K562 (cell line): Measurements from ENCODE around the gene CYLD. TPM values are rescaled to one million over a fixed set of nuclear protein-coding genes. Genes with fewer than 3 reads are reported as not detected.

Experiments
- ATAC-seq: fragments of 200-7000 bp; cut with Tn5 transposase; 3 replicates; pipeline ENCODE4 v1.9.1; 2020; ENCODE audit warnings: moderate library complexity
- BruUV-seq: library from RNA; stranded (reverse); fragments of 400-500 nt; replicated peaks from 2 replicates; lab custom pipeline; 2021; lab: Mats Ljungman, UMichigan
- CTCF ChIA-PET: fragments of 300-600 bp; formaldehyde crosslinking; extraction: SDS; loops from one replicate; lab custom pipeline; 2021; ENCODE audit warnings: low intra/inter-chr PET ratio; lab: Yijun Ruan, JAX
- POLR2A ChIA-PET: fragments of 300-600, 350-650 bp; sonication (Branson Sonifier 250); formaldehyde crosslinking; extraction: SDS; loops from one replicate; lab custom pipeline; 2021; ENCODE audit warnings: antibody characterized with exemption, inconsistent platforms; lab: Yijun Ruan, JAX
- DNase-seq, 4 experiments: peaks; one replicate each; pipeline versions ENCODE4 v3.0.0 to v3.0.0-alpha.2; 2011 to 2018; ENCODE audit warnings: low spot score in 3 of 4, mixed read lengths in 3 of 4; ENCODE audit errors: extremely low read depth in 1 of 4
- FAIRE-seq: peaks from 2 replicates; lab custom pipeline; 2011; peaks lifted over from hg19 to GRCh38; lab: Jason Lieb, UNC
- H2AFZ ChIP-seq: 2 replicates; pipeline ENCODE4 v1.6.0; 2011; ENCODE audit warnings: low read depth, low read length, control low read depth, inconsistent platforms
- H3K27ac ChIP-seq: fragments of 200-600 bp; 3 replicates; pipeline ENCODE4 v1.8.0; 2011; ENCODE audit warnings: low read depth, mild to moderate bottlenecking, control low read depth, inconsistent platforms, low read length, moderate library complexity, mixed read lengths; ENCODE audit errors: extremely low read depth
- H3K27me3 ChIP-seq, 2 experiments: fragments of 300-600 bp in 1 of 2; 2 replicates in 1 of 2; 3 replicates in 1 of 2; pipeline versions ENCODE4 v1.6.0 to v1.8.0; 2011; ENCODE audit warnings: inconsistent platforms in 2 of 2, low read length in 2 of 2, mild to moderate bottlenecking in 1 of 2, mixed read lengths in 1 of 2, moderate library complexity in 1 of 2; ENCODE audit not compliant: control insufficient read depth in 2 of 2, insufficient read depth in 2 of 2
- H3K36me3 ChIP-seq: fragments of 300-600 bp; 3 replicates; pipeline ENCODE4 v1.8.0; 2011; ENCODE audit warnings: mild to moderate bottlenecking, low read length, inconsistent platforms; ENCODE audit not compliant: control insufficient read depth, insufficient read depth
- H3K4me1 ChIP-seq, 2 experiments: fragments of 200-600 bp in 1 of 2; replicated peaks in 1 of 2; 2 replicates in 1 of 2; 3 replicates in 1 of 2; pipeline versions ENCODE4 v1.5.1 to v1.8.0; 2011; ENCODE audit warnings: inconsistent platforms in 2 of 2, low read length in 2 of 2, mild to moderate bottlenecking in 1 of 2, mixed read lengths in 1 of 2, moderate library complexity in 1 of 2; ENCODE audit not compliant: control insufficient read depth in 2 of 2, insufficient read depth in 2 of 2
- H3K4me2 ChIP-seq: 2 replicates; pipeline ENCODE4 v1.6.1; 2011; ENCODE audit warnings: low read length, control low read depth, inconsistent platforms, mixed read lengths; ENCODE audit not compliant: insufficient read depth
- H3K4me3 ChIP-seq: fragments of 200-600 bp; sonication (generic), shearing (Covaris generic); 2 replicates; pipeline ENCODE4 v1.5.1; 2016; ENCODE audit warnings: control low read depth, inconsistent platforms
- H3K79me2 ChIP-seq: fragments of 200-600 bp; 3 replicates; pipeline ENCODE4 v1.8.0; 2011; ENCODE audit warnings: low read length, inconsistent platforms; ENCODE audit not compliant: control insufficient read depth, insufficient read depth
- H3K9ac ChIP-seq, 2 experiments: 2 replicates each; pipeline versions ENCODE4 v1.6.0 to v1.6.1; 2011; ENCODE audit warnings: low read depth in 2 of 2, low read length in 2 of 2, control low read depth in 1 of 2, inconsistent platforms in 1 of 2, mild to moderate bottlenecking in 1 of 2, mixed read lengths in 1 of 2; ENCODE audit not compliant: insufficient read depth in 1 of 2
- H3K9me1 ChIP-seq: one replicate; pipeline ENCODE4 v1.6.0; 2011; ENCODE audit warnings: inconsistent platforms, mild to moderate bottlenecking, low read length, moderate library complexity; ENCODE audit not compliant: control insufficient read depth, insufficient read depth
- H3K9me3 ChIP-seq: replicated peaks from 2 replicates; pipeline ENCODE4 v1.5.1; 2011; ENCODE audit warnings: low read depth, low read length, inconsistent platforms; ENCODE audit not compliant: control insufficient read depth, insufficient read depth
- H4K20me1 ChIP-seq: replicated peaks from 2 replicates; pipeline ENCODE4 v1.6.1; 2011; ENCODE audit warnings: low read length, inconsistent platforms, mixed read lengths; ENCODE audit not compliant: control insufficient read depth, insufficient read depth
- ASH1L ChIP-seq: fragments of 450-650 bp; IDR thresholded peaks from 2 replicates; pipeline ENCODE4 v1.6.1; 2018; ENCODE audit warnings: borderline replicate concordance, mild to moderate bottlenecking, low read depth; ENCODE audit not compliant: partially characterized antibody
- ERF ChIP-seq: fragments of 450-650 bp; formaldehyde crosslinking; IDR thresholded peaks from 2 replicates; pipeline ENCODE4 v1.4.0; 2020; ENCODE audit warnings: mild to moderate bottlenecking, mixed read lengths
- FOXJ3 ChIP-seq: sonication (generic); formaldehyde crosslinking; IDR thresholded peaks from 2 replicates; pipeline ENCODE4 v1.4.0; 2020; ENCODE audit warnings: mild to moderate bottlenecking, missing genetic modification reagents
- HDAC8 ChIP-seq: fragments of 450-650 bp; IDR thresholded peaks from 2 replicates; pipeline ENCODE4 v1.6.1; 2016; ENCODE audit warnings: mild to moderate bottlenecking, missing genetic modification characterization, moderate library complexity, missing compliant biosample characterization
- HMG20B ChIP-seq: fragments of 250-450 bp; sonication (Bioruptor Pico); IDR thresholded peaks from 2 replicates; pipeline ENCODE4 v1.5.0; 2021; ENCODE audit warnings: mild to moderate bottlenecking
- MYC ChIP-seq, 2 experiments: fragments of 250-450 bp in 1 of 2; sonication (Bioruptor Pico) in 1 of 2; IDR thresholded peaks; 2 replicates each; pipeline versions ENCODE4 v1.5.1 to v1.6.1; 2012 to 2021; ENCODE audit warnings: low read depth in 2 of 2, borderline replicate concordance in 1 of 2, improper control_type of control experiment in 1 of 2, low read length in 1 of 2, mild to moderate bottlenecking in 1 of 2, moderate library complexity in 1 of 2
- MYNN ChIP-seq, 2 experiments: sonication (generic); formaldehyde crosslinking in 1 of 2; IDR thresholded peaks; 2 replicates each; pipeline versions ENCODE4 v1.5.0 to v1.6.1; 2016 to 2020; ENCODE audit warnings: antibody characterized with exemption in 1 of 2, missing genetic modification reagents in 1 of 2
- PHF20 ChIP-seq: fragments of 450-650 bp; IDR thresholded peaks from 2 replicates; pipeline ENCODE4 v1.6.1; 2018; ENCODE audit not compliant: partially characterized antibody
- POLR2A ChIP-seq: fragments of 450-650 bp; conservative IDR thresholded peaks from 2 replicates; pipeline ENCODE4 v1.6.1; 2016
- SIN3A ChIP-seq, 2 experiments: fragments of 150-350 bp in 1 of 2; IDR thresholded peaks; 2 replicates each; pipeline ENCODE4 v1.6.1; 2011 to 2016; ENCODE audit warnings: borderline replicate concordance in 2 of 2, low read depth in 2 of 2, low read length in 2 of 2, mild to moderate bottlenecking in 2 of 2, moderate library complexity in 2 of 2; ENCODE audit not compliant: control insufficient read depth in 1 of 2
- SOX6 ChIP-seq: fragments of 450-650 bp; IDR thresholded peaks from 2 replicates; pipeline ENCODE4 v1.6.1; 2014; ENCODE audit warnings: mild to moderate bottlenecking
- TRIM28 ChIP-seq: fragments of 450-650 bp; IDR thresholded peaks from 2 replicates; pipeline ENCODE4 v1.6.1; 2017
- U2AF2 ChIP-seq: fragments of 200-400 bp; formaldehyde crosslinking; optimal IDR thresholded peaks from 2 replicates; pipeline ENCODE3; 2017; ENCODE audit warnings: low read depth, mild to moderate bottlenecking, low read length
- ZNF311 ChIP-seq: fragments of 250-450 bp; sonication (Bioruptor Pico); IDR thresholded peaks from 2 replicates; pipeline ENCODE4 v1.4.0; 2020; ENCODE audit warnings: mild to moderate bottlenecking, moderate library complexity
- ZNF644 ChIP-seq: fragments of 200-800 bp; sonication (Bioruptor generic); IDR thresholded peaks from 2 replicates; pipeline ENCODE4 v1.6.1; 2016; ENCODE audit warnings: low read depth, missing genetic modification characterization, missing compliant biosample characterization
- ZNF717 ChIP-seq: fragments of 250-450 bp; sonication (Bioruptor Pico); IDR thresholded peaks from 2 replicates; pipeline ENCODE4 v1.5.0; 2021
- ZNF764 ChIP-seq: fragments of 250-450 bp; sonication (Bioruptor Pico); IDR thresholded peaks from 2 replicates; pipeline ENCODE4 v1.4.0; 2020; ENCODE audit warnings: low read depth, mild to moderate bottlenecking, moderate library complexity
- WGBS: fragments of 100-300 bp; shearing (Covaris generic); methylation state at CpG from one replicate; pipeline ENCODE4 v1.1.6; 2016; ENCODE audit warnings: low coverage, mixed read lengths; ENCODE audit not compliant: insufficient coverage; ENCODE audit errors: missing lambda C conversion rate; 5-methylcytosine and 5-hydroxymethylcytosine counted together
- in situ Hi-C: fragments of 300-500 bp; cut with MboI; formaldehyde crosslinking; loops from 4 replicates; pipeline ENCODE4 v1.15.0; 2018; ENCODE audit warnings: inconsistent platforms, mixed read lengths
- intact Hi-C: fragments of 100-400 bp; cut with micrococcal nuclease; formaldehyde crosslinking; loops from 2 replicates; pipeline ENCODE4 v1.14.2; 2022
- polyA plus RNA-seq, 8 experiments: library from polyadenylated mRNA; depleted of rRNA in 4 of 8; stranded (reverse) in 5 of 8; unstranded in 3 of 8; fragments of >200 nt; fragmentation: Nextera tagmentation in 2 of 8; fragmentation: Illumina TruSeq in 1 of 8; extraction: Ambion mirVana in 2 of 8; extraction: Trizol in 1 of 8; gene quantifications; 2 replicates each; pipeline versions ENCODE4 v1.2.1 to v1.2.3, GENCODE V29; 2011 to 2014; ENCODE audit warnings: inconsistent platforms in 1 of 8, missing spikeins in 1 of 8
- total RNA-seq, 7 experiments: library from RNA; depleted of rRNA in 6 of 7; stranded (reverse); fragments of >200 nt in 6 of 7; fragmentation: Illumina TruSeq in 2 of 7; extraction: Trizol in 2 of 7; gene quantifications; 2 replicates each; pipeline versions ENCODE4 v1.2.1 to v1.2.3, GENCODE V29; 2011 to 2021; ENCODE audit warnings: low replicate concordance in 1 of 7
- TF ChIP-seq, protein P1 (sequence below): fragments of 450-650 bp; IDR thresholded peaks from 2 replicates; pipeline ENCODE4 v1.6.1; 2016; ENCODE audit warnings: missing biosample characterization, missing genetic modification characterization
- TF ChIP-seq, protein P2 (sequence below): fragments of 450-650 bp; IDR thresholded peaks from 2 replicates; pipeline ENCODE4 v1.6.1; 2017; ENCODE audit warnings: antibody characterized with exemption
- TF ChIP-seq, protein P3 (sequence below): fragments of 450-650 bp; IDR thresholded peaks from one replicate; pipeline ENCODE4 v1.6.1; 2018; ENCODE audit warnings: mild to moderate bottlenecking, moderate library complexity; ENCODE audit not compliant: partially characterized antibody

CYLD gene
- total and polyA plus RNA-seq, 9 of the 15 experiments (the other 6 are each of a cell fraction or from before 2014, with no cell fraction given) = 3.4 to 7.4 (median 5.3) TPM

DNA sequence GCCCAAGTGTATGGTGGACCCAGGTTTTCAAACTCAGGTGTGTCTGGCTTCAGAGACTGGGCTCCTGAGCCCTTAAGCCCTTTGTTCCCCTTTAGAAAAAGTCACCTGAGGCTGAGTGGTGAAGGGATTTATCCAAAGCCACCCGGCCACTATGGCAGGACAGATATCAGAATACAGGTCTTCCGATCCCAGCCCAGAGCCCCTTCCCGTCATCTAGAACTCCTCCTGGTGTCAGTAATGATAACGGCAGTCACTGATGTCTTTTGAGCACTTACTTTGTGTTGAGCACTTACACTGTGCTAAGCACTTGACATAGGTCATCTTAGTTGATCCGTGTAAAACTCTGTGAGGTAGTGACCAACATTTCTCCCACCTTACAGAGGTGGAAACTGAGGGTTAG is 31.9 kb upstream of the CYLD start (continued):
- TF ChIP-seq, protein P1, sequence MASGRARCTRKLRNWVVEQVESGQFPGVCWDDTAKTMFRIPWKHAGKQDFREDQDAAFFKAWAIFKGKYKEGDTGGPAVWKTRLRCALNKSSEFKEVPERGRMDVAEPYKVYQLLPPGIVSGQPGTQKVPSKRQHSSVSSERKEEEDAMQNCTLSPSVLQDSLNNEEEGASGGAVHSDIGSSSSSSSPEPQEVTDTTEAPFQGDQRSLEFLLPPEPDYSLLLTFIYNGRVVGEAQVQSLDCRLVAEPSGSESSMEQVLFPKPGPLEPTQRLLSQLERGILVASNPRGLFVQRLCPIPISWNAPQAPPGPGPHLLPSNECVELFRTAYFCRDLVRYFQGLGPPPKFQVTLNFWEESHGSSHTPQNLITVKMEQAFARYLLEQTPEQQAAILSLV = no peak
- TF ChIP-seq PHF20 = no peak
- no peak for TF ChIP-seq FOXJ3 (CRISPR knock-in tag)
- TF ChIP-seq HMG20B = no peak
- TF ChIP-seq ZNF644 = no peak
- no peak for TF ChIP-seq TRIM28

DNA sequence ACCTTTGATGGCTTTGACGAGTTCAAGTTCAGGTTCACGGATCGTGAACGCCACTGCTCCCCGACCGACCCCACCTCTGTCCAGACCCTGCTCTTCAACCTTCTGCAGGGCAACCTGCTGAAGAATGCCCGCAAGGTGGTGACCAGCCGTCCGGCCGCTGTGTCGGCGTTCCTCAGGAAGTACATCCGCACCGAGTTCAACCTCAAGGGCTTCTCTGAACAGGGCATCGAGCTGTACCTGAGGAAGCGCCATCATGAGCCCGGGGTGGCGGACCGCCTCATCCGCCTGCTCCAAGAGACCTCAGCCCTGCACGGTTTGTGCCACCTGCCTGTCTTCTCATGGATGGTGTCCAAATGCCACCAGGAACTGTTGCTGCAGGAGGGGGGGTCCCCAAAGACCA is 30.8 kb upstream of the CYLD start:
- in situ Hi-C loops = no loop called here
- DNase-seq (no peak), ATAC-seq (no peak), FAIRE-seq (no peak)
- Histone ChIP-seq H3K9ac (no peak overlapping the region; a peak in 1 of 4 replicates), H3K27me3 (peaks cover 12 to 49% of the 10 kb centered on the region in 2 experiments; a peak in 4 of 5 replicates), H3K4me1 (peaks cover 0 to 13% of the 10 kb centered on the region in 2 experiments; a peak in 3 of 5 replicates), H4K20me1 (no peaks in the 10 kb centered on the region), H3K4me3 (no peak overlapping the region), H3K4me2 (no peak overlapping the region), H3K79me2 (no peaks in the 10 kb centered on the region), H2AFZ (no peak overlapping the region), H3K9me1 (no peaks in the 10 kb centered on the region), H3K27ac (no peak overlapping the region), H3K9me3 (no peaks in the 10 kb centered on the region), H3K36me3 (no peaks in the 10 kb centered on the region)
- intact Hi-C loops = no loop called here
- POLR2A ChIA-PET = no interaction called here
- 8% methylated on average over 12 of the region's 21 CpGs for WGBS
- CTCF ChIA-PET = no interaction called here
- no TSS peak for BruUV-seq
- TF ChIP-seq U2AF2 (no peak), MYC (IDR thresholded peaks at IDR 0.05; ENCODE audit: low read depth, low read length) (no peak), MYC (CRISPR knock-in tag; IDR thresholded peaks at IDR 0.05; ENCODE audit: borderline replicate concordance, low read depth) (no peak), ZNF764 (CRISPR knock-in tag) (no peak), POLR2A (no peak), MYNN (IDR thresholded peaks at IDR 0.05) (no peak), MYNN (CRISPR knock-in tag; IDR thresholded peaks at IDR 0.05) (no peak), ZNF311 (no peak), ZNF717 (no peak), SIN3A (IDR thresholded peaks at IDR 0.05; ENCODE audit: borderline replicate concordance in 2 of 2, control insufficient read depth in 1 of 2, low read depth in 2 of 2, low read length in 2 of 2) (no peak), HDAC8 (tag) (no peak), ASH1L (no peak), SOX6 (no peak), ERF (CRISPR knock-in tag) (no peak)
- TF ChIP-seq, protein P2, sequence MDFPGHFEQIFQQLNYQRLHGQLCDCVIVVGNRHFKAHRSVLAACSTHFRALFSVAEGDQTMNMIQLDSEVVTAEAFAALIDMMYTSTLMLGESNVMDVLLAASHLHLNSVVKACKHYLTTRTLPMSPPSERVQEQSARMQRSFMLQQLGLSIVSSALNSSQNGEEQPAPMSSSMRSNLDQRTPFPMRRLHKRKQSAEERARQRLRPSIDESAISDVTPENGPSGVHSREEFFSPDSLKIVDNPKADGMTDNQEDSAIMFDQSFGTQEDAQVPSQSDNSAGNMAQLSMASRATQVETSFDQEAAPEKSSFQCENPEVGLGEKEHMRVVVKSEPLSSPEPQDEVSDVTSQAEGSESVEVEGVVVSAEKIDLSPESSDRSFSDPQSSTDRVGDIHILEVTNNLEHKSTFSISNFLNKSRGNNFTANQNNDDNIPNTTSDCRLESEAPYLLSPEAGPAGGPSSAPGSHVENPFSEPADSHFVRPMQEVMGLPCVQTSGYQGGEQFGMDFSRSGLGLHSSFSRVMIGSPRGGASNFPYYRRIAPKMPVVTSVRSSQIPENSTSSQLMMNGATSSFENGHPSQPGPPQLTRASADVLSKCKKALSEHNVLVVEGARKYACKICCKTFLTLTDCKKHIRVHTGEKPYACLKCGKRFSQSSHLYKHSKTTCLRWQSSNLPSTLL = no peak
- TF ChIP-seq, protein P3, sequence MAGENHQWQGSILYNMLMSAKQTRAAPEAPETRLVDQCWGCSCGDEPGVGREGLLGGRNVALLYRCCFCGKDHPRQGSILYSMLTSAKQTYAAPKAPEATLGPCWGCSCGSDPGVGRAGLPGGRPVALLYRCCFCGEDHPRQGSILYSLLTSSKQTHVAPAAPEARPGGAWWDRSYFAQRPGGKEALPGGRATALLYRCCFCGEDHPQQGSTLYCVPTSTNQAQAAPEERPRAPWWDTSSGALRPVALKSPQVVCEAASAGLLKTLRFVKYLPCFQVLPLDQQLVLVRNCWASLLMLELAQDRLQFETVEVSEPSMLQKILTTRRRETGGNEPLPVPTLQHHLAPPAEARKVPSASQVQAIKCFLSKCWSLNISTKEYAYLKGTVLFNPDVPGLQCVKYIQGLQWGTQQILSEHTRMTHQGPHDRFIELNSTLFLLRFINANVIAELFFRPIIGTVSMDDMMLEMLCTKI = no peak
